GM12873 (cell line): ENCODE data around the gene DAZAP2.

Experiments used
- CTCF ChIP-seq: IDR thresholded peaks from 2 replicates; pipeline ENCODE4 v1.5.1; 2012; ENCODE audit warnings: low read depth, mild to moderate bottlenecking, moderate library complexity, low read length, control low read depth; ENCODE audit not compliant: insufficient read depth; ENCODE audit errors: missing control alignments

The DAZAP2 gene

DNA sequence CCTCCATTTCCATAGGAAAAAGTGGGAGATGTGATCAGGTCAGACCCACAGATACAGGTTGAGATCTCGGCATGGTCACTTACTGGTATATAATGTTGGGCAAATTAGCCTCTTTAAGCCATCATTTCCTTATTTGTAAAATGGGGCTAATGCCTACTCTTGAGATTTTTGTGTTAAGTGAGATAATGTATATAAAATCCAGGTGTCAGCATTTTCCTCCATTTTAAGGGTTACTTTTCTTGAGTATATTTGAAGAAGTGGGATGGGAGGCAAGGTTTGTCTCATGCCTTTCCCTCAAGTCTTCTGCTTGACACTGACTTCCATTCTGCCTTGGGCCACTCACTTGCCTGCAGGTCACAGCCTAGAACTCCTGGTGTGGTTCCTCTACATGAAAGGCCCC is 10.7 kb upstream of the DAZAP2 start:
- TF ChIP-seq CTCF, result no peak

DNA sequence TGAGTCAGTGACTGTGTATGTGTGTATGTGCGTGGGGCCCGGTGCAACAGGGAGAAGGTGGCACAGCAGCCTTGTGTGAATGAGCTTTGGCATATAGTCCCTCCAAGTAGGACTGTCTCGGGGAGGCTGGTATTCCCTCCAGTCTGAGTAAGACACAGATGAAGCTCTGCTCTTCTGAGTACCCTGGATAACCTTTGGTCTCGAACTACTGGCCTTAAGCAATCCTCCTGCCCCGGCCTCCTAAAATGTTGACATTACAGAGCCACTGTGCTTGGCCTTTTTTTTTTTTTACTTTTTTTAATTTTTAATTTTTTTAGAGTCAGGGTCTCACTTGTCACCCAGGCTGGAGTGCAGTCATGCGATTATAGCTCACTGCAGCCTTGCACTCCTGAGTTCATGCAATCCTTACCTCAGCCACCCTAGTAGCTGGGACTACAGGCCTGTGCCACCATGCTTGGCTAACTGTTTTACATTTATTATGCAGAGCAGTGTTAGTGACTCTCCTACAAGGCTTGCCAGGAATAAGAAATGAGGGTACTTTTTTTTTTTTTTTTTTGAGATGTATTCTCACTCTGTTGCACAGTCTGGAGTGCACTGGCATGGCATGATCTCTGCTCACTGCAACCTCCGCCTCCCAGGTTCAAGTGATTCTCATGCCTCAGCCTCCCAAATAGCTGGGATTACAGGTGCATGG is 9.4 kb upstream of the DAZAP2 start:
- TF ChIP-seq CTCF, result no peak

GRCh38 chr12:51232642-51233041 is 6.0 kb upstream of the DAZAP2 start:
- TF ChIP-seq CTCF, result no peak

- TF ChIP-seq CTCF, result no peak
Observed at GRCh38 chr12:51234530-51234929, 4.1 kb upstream of the DAZAP2 start.

DNA sequence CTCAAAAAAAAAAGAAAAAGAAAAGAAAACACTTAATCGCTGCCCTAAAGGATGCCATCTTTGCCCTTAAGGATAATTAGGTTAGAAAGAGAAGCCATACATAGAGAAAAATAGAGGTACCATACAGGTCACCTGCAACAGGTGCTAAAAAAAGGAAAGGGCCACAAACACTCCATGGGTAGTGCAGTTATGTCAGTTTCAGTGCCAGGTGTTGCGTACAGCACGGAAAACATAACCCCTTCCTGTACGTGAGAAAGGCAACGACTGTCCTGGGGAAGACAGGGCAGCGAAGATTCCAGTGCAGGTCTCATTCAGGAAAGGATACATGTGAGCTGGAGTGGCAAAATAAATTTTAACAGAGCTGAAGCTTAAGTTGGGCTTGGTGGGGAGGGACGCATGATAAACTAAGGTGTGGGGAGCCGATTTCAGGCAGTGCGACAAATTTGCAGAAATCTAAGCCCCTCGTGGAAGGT is 553 bp upstream of the DAZAP2 start:
- TF ChIP-seq CTCF, result no peak

GRCh38 chr12:51240971-51241370 is 2.3 kb downstream of the DAZAP2 start:
- TF ChIP-seq CTCF, result no peak

DNA sequence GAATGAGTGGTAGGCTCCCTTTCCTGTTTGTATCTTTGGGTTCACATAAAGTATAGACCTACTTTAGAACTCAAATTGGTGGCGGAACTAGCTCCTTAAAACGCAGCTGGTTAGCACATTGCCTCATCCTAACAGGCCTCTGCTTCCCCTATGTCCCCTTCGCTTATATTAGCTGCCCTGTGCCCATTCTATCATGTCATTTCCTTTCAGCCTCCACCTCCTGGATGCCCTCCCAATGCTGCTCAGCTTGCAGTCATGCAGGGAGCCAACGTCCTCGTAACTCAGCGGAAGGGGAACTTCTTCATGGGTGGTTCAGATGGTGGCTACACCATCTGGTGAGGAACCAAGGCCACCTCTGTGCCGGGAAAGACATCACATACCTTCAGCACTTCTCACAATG is 3.5 kb downstream of the DAZAP2 start:
- TF ChIP-seq CTCF, result no peak
